ENCODE measurements around the gene DNAH6.

- no peak for TF ChIP-seq YY1 (IDR thresholded peaks at IDR 0.05; ENCODE audit: insufficient read depth, insufficient read length)
- TF ChIP-seq SUZ12 (IDR thresholded peaks at IDR 0.05; ENCODE audit: extremely low read depth, insufficient read depth, insufficient read length) = no peak
- no peak for TF ChIP-seq ZNF274 (IDR thresholded peaks at IDR 0.05; ENCODE audit: low read depth, low read length)
Measured at GRCh38 chr2:84487298-84487996, 28.9 kb upstream of the DNAH6 start.

Measured in NT2/D1 (cell line).